Activated CD4-positive, alpha-beta T cell treated with anti-CD3 and anti-CD28 coated beads, Interleukin-2, amount 50 U/mL, for 48 hours (primary cell): ENCODE data around the gene FBXO17.

Experiments used
- DNase-seq, 2 experiments: peaks; one replicate each; pipeline ENCODE4 v3.0.0-alpha.2; 2020

The FBXO17 gene

GRCh38 chr19:38915329-38916321 lies 59.9 kb downstream of the FBXO17 start:
- no peak for DNase-seq

- DNase-seq = no peak
These were observed 61.6 kb downstream of the FBXO17 start for GRCh38 chr19:38913958-38914357.

DNA sequence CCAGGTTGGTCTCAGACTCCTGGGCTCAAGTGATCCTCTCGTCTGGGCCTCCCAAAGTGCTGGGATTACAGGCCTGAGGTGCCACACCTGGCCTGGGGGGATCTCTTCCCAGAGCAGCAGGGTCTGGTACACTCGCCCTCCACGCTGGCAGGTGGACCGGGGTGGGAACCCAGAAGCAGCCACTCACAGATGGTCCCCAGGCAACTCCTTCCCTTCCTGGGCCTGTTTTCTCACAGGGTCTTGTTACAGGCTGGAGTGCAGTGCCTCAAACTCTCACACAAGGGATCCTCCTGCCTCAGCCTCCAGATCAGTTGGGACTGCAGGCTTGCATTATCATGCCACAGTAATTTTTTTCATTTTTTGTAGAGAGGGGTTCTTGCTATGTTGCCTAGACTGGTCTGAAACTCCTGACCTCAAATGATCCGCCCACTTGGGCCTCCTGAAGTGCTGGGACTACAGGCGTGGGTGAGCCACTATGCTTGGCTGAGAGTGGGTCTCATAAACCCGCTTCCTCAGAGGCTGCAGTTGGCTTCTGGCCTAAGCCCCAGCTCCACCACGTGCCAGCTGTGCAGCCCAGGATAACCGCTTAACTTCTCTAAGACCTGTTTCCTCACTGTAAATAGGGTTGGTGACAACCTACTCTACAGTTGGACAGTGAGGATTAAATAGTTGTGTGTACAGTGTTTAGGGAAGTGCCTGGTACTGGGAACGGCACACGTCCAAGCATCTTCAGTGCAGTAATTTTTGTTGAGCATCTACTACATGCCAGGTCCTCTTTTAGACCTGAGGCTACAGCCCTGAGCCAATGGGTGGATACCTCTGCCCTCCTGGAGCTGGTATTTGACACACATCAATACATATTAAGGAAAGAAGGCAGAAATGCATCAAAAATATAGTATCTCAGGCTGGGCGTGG lies 62.7 kb downstream of the FBXO17 start:
- DNase-seq = peak in 1 of 2 experiments; percentile 20

GRCh38 chr19:38911388-38912001 lies 64.0 kb downstream of the FBXO17 start:
- DNase-seq = no peak

GRCh38 chr19:38910488-38910887 lies 65.1 kb downstream of the FBXO17 start:
- no peak for DNase-seq

DNA sequence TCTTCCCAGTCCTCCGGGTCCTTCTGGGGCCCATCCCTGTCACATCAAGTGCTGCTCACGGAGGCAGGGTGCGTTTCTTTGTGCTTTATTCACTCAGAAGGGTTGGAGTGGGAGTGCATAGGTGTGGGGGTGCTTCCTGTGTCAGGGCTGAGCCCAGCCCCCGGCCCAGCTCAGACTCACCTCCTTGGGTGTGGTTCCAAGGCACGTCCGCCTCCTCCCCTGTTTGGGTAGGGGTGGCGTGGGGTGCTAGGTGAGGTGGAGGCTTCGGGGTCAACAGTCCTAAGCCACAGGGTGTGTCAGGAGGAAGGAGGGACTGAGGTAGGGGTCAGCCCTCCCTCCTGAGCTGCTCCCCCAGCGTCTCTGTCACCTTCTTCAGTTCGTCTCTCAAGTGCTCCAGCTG lies 66.6 kb downstream of the FBXO17 start:
- no peak for DNase-seq

DNA sequence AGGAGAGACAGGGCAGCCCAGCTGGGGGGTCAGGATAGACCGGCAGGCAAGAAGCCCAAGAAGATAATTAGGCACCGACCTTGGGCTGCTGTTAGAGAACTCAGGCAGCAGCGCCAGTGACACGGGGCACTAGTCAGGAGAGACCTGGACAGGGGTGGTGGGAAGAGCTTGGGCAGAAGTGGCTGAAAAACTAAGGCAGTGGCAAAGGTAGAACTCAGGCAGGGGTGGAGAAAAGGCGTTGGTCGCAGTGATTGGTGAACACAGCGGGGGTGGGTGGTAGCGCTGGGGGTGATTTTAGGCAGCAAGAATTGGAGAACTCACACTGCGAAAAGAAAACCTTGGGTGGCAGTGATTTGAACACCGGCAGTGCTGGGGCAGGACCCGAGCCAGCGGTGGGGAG lies 67.9 kb downstream of the FBXO17 start:
- no peak for DNase-seq

DNA sequence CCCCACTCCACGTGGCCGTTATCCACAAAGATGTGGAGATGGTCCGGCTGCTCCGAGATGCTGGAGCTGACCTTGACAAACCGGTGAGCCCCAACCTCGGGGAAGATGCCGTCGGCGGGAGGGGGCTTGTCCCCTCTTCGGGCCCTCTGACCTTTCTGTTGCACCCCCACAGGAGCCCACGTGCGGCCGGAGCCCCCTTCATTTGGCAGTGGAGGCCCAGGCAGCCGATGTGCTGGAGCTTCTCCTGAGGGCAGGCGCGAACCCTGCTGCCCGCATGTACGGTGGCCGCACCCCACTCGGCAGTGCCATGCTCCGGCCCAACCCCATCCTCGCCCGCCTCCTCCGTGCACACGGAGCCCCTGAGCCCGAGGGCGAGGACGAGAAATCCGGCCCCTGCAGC lies 68.3 kb downstream of the FBXO17 start:
- no peak for DNase-seq

- no peak for DNase-seq
These were observed 69.9 kb downstream of the FBXO17 start for GRCh38 chr19:38905620-38906019.

- DNase-seq = no peak
These were observed 70.7 kb downstream of the FBXO17 start for GRCh38 chr19:38904581-38905539.

DNA sequence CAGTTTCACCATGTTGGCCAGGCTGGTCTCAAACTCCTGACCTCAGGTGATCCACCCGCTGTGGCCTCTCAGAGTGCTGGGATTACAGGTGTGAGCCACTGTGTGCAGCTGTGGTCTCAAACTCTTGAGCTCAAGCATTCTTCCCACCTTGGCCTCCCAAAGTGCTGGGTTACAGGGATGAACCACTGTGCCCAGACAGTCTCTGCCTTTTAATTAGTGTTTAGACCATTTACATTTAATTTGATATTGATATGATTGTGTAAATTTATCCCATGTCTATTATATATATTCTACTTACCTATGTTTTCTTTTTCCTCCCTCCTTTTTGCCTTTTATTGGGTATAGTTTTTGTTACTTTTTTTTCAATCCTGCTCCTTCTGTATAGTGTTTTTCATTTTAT lies 73.9 kb downstream of the FBXO17 start:
- no peak for DNase-seq

GRCh38 chr19:38900743-38901190 lies 74.8 kb downstream of the FBXO17 start:
- DNase-seq = no peak

- no peak for DNase-seq
These were observed 75.3 kb downstream of the FBXO17 start for GRCh38 chr19:38900202-38900629.

- peak; percentile 99 for DNase-seq
These were observed 75.9 kb downstream of the FBXO17 start, which contains the start of the genes NFKBIB and SIRT2 for GRCh38 chr19:38899447-38900201. Gene NFKBIB (plus strand): TSS chr19:38899969. CDS start chr19:38900033, 64 bp downstream. Gene SIRT2 (minus strand): TSS chr19:38899618. CDS start chr19:38899521, 97 bp downstream.

DNA sequence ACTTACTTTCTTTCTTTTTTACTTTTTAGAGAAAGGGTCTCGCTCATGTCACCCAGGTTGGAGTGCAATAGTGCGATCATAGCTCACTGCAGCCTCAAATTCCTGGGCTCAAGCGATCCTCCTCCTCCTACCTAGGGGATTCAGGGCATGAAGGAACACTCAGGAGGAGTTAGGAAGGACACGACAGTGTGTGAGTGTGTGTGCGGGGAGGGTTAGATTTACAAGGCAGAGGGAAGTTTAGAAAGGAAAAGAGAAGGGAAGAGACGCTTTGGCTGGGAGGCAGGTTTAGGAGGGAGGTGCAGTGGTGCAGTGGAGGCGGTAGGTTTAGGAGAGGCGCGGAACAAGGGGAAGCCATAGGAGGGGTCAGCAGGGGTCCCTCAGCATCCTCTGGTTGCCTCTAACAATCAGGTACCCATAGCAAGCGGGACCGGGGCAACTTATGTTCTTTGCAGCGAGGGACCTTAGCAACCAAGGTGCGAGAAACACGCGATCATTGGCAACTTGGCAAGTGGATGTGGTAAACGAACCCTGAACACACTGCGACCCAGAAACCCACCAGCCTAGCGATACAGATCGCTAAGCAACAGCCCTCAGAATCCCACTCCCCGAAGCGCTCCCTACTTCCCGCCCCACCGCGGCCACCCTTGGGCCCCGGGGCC lies 76.6 kb downstream of the FBXO17 start:
- DNase-seq = no peak

DNA sequence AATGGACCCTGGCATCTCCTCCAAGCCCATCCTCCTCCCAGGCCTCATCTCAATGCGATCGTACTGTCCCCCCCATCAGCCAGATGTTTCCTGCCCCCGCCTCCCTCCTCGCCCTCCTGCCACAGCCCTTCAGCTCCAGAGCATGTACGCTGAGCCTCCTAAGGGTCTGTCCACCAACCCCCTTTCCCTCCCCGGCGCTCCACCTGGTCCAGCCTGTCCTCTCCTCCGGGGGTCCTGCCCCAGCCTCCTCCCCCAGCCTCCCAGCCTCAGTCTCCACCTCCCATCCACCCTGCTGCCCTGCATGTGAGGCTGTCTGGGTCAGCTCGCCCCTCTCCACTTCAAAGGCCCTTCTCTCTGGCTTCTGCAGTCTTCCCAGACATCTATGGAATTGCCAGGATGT lies 80.6 kb downstream of the FBXO17 start:
- DNase-seq = no peak

DNA sequence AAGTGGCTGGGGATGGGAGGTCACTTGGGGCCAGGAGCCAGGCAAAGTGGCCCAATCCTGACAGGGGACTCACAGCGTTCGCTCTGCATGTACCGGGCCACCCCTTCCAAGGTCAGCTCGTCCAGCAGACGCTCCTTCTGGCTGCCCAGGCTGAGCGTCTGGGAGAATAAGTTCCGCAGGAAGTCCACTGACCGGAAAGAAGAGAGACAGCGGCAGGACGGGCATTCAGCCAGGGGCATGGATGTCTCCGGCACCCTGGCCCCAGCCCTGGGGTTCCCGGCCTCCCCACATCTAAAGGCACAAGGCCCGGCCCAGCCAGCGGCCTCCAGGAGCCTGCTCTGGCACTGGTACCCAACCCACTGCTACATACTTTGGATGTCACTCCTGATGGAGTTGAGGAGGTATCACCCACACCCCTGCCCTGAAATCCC lies 82.2 kb downstream of the FBXO17 start:
- DNase-seq = no peak

DNA sequence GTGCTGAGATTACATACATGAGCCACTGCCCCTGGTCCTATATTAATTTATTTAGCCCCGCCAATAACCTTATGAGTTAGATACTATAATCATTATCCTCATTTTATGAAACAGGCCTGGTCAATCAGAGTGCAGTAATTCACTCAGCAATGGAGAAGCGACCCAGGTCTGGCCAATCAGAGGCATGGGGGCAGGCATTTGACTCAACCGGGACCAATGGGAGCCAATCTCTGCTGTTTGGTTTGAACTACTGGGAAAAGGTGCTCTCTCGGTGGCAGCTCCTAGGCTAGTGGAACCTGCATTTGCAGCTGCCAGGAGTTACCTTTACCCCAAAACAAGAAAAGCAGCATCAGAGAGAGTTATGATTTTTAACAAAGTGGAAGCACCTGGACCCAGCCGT lies 82.7 kb downstream of the FBXO17 start:
- DNase-seq = no peak

DNA sequence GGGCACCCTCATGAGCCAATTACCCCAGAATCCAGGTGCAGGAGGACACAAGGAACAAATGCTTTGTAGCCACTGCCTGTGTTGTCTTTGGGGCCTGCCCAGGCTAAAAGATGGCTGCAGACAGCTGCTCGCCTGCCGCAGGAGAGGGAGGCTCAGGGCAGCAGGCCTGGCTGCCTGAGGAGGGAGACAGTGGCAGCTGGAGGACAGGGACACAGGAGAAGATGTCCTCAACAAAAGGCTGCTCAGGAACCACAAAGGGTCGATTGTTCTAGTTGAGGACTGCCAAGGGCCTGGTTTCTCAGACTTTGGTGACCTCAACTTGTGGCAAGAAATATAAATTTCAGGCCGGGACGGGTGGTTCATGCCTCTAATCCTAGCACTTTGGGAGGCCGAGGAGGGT lies 83.8 kb downstream of the FBXO17 start:
- no peak for DNase-seq
